IMR-90 (cell line): ENCODE results near the gene OTOL1. TPM values are rescaled to one million over a fixed set of nuclear protein-coding genes. Genes with fewer than 3 reads are reported as not detected.
"Not testable (repeated sequence)": the region's sequence is repeated elsewhere in the genome, so short reads cannot be mapped to it uniquely, and the experiment has no call there.

Experiments used
- ATAC-seq: fragments of 200-7000 bp; cut with Tn5 transposase; 2 replicates; pipeline ENCODE4 v1.9.1; 2020; ENCODE audit warnings: low read depth, mild to moderate bottlenecking, moderate library complexity
- BruUV-seq: library from RNA; stranded (reverse); fragments of 400-500 nt; replicated peaks from 2 replicates; lab custom pipeline; 2021; lab: Mats Ljungman, UMichigan
- CTCF ChIA-PET: fragments of 300-600 bp; formaldehyde crosslinking; extraction: SDS; loops from one replicate; lab custom pipeline; 2021; ENCODE audit warnings: antibody characterized with exemption; lab: Yijun Ruan, JAX
- POLR2A ChIA-PET: fragments of 300-600 bp; sonication (Branson Sonifier 250); formaldehyde crosslinking; loops from one replicate; lab custom pipeline; 2022; ENCODE audit warnings: antibody characterized with exemption; ENCODE audit not compliant: unreplicated experiment; lab: Charles Lee
- DNase-seq: peaks from one replicate; pipeline ENCODE4 v3.0.0; 2013
- H2AFZ ChIP-seq: replicated peaks from 2 replicates; pipeline ENCODE3; 2013; ENCODE audit warnings: low read length, mild to moderate bottlenecking; ENCODE audit not compliant: poor library complexity
- H2AK5ac ChIP-seq: 2 replicates; pipeline ENCODE4 v1.6.1; 2013; ENCODE audit warnings: low read depth, low read length, inconsistent platforms
- H2AK9ac ChIP-seq: replicated peaks from 2 replicates; pipeline ENCODE3; 2013; ENCODE audit warnings: mild to moderate bottlenecking, low read depth, low read length, moderate library complexity; ENCODE audit not compliant: poor library complexity
- H2BK120ac ChIP-seq: 2 replicates; pipeline ENCODE4 v1.6.1; 2013; ENCODE audit warnings: low read depth, low read length, inconsistent platforms
- H2BK15ac ChIP-seq: 3 replicates; pipeline ENCODE4 v1.6.1; 2013; ENCODE audit warnings: low read depth, low read length, inconsistent platforms
- H2BK20ac ChIP-seq: 2 replicates; pipeline ENCODE4 v1.6.1; 2013; ENCODE audit warnings: low read depth, mild to moderate bottlenecking, inconsistent platforms, low read length, moderate library complexity
- H2BK5ac ChIP-seq: 2 replicates; pipeline ENCODE4 v1.6.1; 2013; ENCODE audit warnings: mild to moderate bottlenecking, low read depth, low read length, inconsistent platforms; ENCODE audit not compliant: poor library complexity, severe bottlenecking
- H3K14ac ChIP-seq: replicated peaks from 2 replicates; pipeline ENCODE4 v1.6.1; 2013; ENCODE audit warnings: low read depth, low read length, inconsistent platforms
- H3K18ac ChIP-seq: 2 replicates; pipeline ENCODE4 v1.6.1; 2013; ENCODE audit warnings: low read depth, low read length, control low read depth
- H3K23ac ChIP-seq: 2 replicates; pipeline ENCODE4 v1.6.1; 2013; ENCODE audit warnings: low read depth, low read length, inconsistent platforms
- H3K27ac ChIP-seq: 2 replicates; pipeline ENCODE4 v1.5.1; 2013; ENCODE audit warnings: mild to moderate bottlenecking, control low read depth, low read length; ENCODE audit not compliant: insufficient read depth
- H3K27me3 ChIP-seq: 2 replicates; pipeline ENCODE4 v1.6.1; 2013; ENCODE audit warnings: low read length; ENCODE audit not compliant: control insufficient read depth, insufficient read depth
- H3K36me3 ChIP-seq: 2 replicates; pipeline ENCODE4 v1.6.1; 2013; ENCODE audit warnings: low read length, mixed read lengths; ENCODE audit not compliant: control insufficient read depth, insufficient read depth
- H3K4ac ChIP-seq: 2 replicates; pipeline ENCODE4 v1.6.1; 2013; ENCODE audit warnings: low read depth, low read length, inconsistent platforms
- H3K4me1 ChIP-seq: 2 replicates; pipeline ENCODE4 v1.6.1; 2013; ENCODE audit warnings: low read length, mixed read lengths; ENCODE audit not compliant: control insufficient read depth, insufficient read depth
- H3K4me2 ChIP-seq: 2 replicates; pipeline ENCODE4 v1.6.1; 2013; ENCODE audit warnings: low read depth, mild to moderate bottlenecking, control low read depth, low read length, moderate library complexity
- H3K4me3 ChIP-seq: 2 replicates; pipeline ENCODE4 v1.5.1; 2013; ENCODE audit warnings: low read depth, mild to moderate bottlenecking, control low read depth, low read length, moderate library complexity; ENCODE audit not compliant: insufficient read depth
- H3K56ac ChIP-seq: 2 replicates; pipeline ENCODE4 v1.6.1; 2013; ENCODE audit warnings: low read length, inconsistent platforms; ENCODE audit not compliant: insufficient read depth; ENCODE audit errors: extremely low read depth
- H3K79me1 ChIP-seq, 2 experiments: 2 replicates each; pipeline ENCODE4 v1.6.1; 2013; ENCODE audit warnings: low read length in 2 of 2, inconsistent platforms in 1 of 2, low read depth in 1 of 2
- H3K9ac ChIP-seq: 2 replicates; pipeline ENCODE4 v1.6.1; 2013; ENCODE audit warnings: low read depth, low read length, control low read depth
- H3K9me1 ChIP-seq: 2 replicates; pipeline ENCODE4 v1.6.1; 2013; ENCODE audit warnings: low read length, inconsistent platforms; ENCODE audit not compliant: insufficient read depth
- H3K9me3 ChIP-seq: 2 replicates; pipeline ENCODE4 v1.6.1; 2013; ENCODE audit warnings: low read length; ENCODE audit not compliant: control insufficient read depth, insufficient read depth
- H4K20me1 ChIP-seq: 2 replicates; pipeline ENCODE4 v1.6.1; 2013; ENCODE audit warnings: low read length, inconsistent platforms; ENCODE audit not compliant: insufficient read depth
- H4K5ac ChIP-seq: 2 replicates; pipeline ENCODE4 v1.6.1; 2013; ENCODE audit warnings: mild to moderate bottlenecking, low read depth, low read length, control low read depth
- H4K8ac ChIP-seq, 2 experiments: 2 replicates each; pipeline ENCODE4 v1.6.1; 2013; ENCODE audit warnings: low read depth in 2 of 2, low read length in 2 of 2, control low read depth in 1 of 2, inconsistent platforms in 1 of 2
- H4K91ac ChIP-seq: 2 replicates; pipeline ENCODE4 v1.6.1; 2013; ENCODE audit warnings: low read depth, low read length, inconsistent platforms; ENCODE audit not compliant: insufficient read depth
- FOS ChIP-seq: fragments of 150-350 bp; IDR thresholded peaks from 2 replicates; pipeline ENCODE4 v1.6.1; 2016; ENCODE audit warnings: low read depth, low read length
- WGBS, 2 experiments: methylation state at CpG; one replicate each; pipeline versions ENCODE4 v1.1.5 to v1.1.7; 2013; ENCODE audit warnings: missing lambda C conversion rate in 2 of 2; ENCODE audit not compliant: insufficient read length in 1 of 2; ENCODE audit errors: extremely low coverage in 2 of 2; 5-methylcytosine and 5-hydroxymethylcytosine counted together
- dilution Hi-C: fragments of 300-500 bp; cut with HindIII; formaldehyde crosslinking; loops from one replicate; pipeline ENCODE4 v1.14.3; 2018; ENCODE audit warnings: low sequenced_read_pairs; ENCODE audit not compliant: unreplicated experiment
- in situ Hi-C: fragments of 300-500 bp; cut with MboI; formaldehyde crosslinking; loops from 3 replicates; pipeline ENCODE4 v1.14.3; 2019; ENCODE audit warnings: low sequenced_read_pairs, inconsistent platforms, mixed read lengths
- intact Hi-C: fragments of 100-400 bp; cut with micrococcal nuclease; formaldehyde crosslinking; loops from 2 replicates; pipeline ENCODE4 v1.10.0; 2022
- polyA plus RNA-seq, 3 experiments: library from polyadenylated mRNA; depleted of rRNA; stranded (reverse); fragments of >200 nt; gene quantifications; 2 replicates each; pipeline ENCODE4 v1.2.3, GENCODE V29; 2012; ENCODE audit warnings: low replicate concordance in 1 of 3
- total RNA-seq: library from RNA; depleted of rRNA; stranded (reverse); fragments of >200 nt; gene quantifications from 2 replicates; pipeline ENCODE4 v1.2.3, GENCODE V29; 2012

OTOL1 gene
- total and polyA plus RNA-seq, 2 of the 4 experiments (the other 2 are of a cell fraction): not detected

GRCh38 chr3:161484226-161484625 lies 12.4 kb upstream of the OTOL1 start:
- Histone ChIP-seq H3K27me3 (no peaks in the 10 kb centered on the region), H4K91ac (no peak overlapping the region), H3K14ac (no peak overlapping the region), H2AFZ (no peak overlapping the region), H2AK9ac (no peak overlapping the region), H2BK15ac (no peak overlapping the region), H3K23ac (no peak overlapping the region), H2BK5ac (no peak overlapping the region), H3K36me3 (no peaks in the 10 kb centered on the region), H3K4ac (no peak overlapping the region), H3K4me2 (no peak overlapping the region), H3K56ac (no peak overlapping the region), H4K20me1 (no peaks in the 10 kb centered on the region), H2BK20ac (no peak overlapping the region), H3K79me1 (no peaks in the 10 kb centered on the region), H4K5ac (no peak overlapping the region), H3K9ac (no peak overlapping the region), H3K4me1 (no peaks in the 10 kb centered on the region), H2AK5ac (no peak overlapping the region), H4K8ac (no peak overlapping the region), H3K4me3 (no peak overlapping the region), H2BK120ac (no peak overlapping the region), H3K27ac (no peak overlapping the region), H3K9me1 (no peaks in the 10 kb centered on the region), H3K9me3 (no peaks in the 10 kb centered on the region; the same call in 1 of the 2 replicates), H3K18ac (no peak overlapping the region)
- no TSS peak for BruUV-seq
- DNase-seq (no peak), ATAC-seq (no peak)
- CTCF ChIA-PET: no interaction called here
- dilution Hi-C loops: no loop called here
- WGBS, 2 experiments: no CpG with 5 or more reads among the region's 1 CpG
- in situ Hi-C loops: no loop called here
- intact Hi-C loops: no loop called here
- TF ChIP-seq FOS: no peak
- POLR2A ChIA-PET: no interaction called here

GRCh38 chr3:161488284-161488683 lies 8.3 kb upstream of the OTOL1 start:
- POLR2A ChIA-PET: not testable (repeated sequence)

More at GRCh38 chr3:161488284-161488683, 8.3 kb upstream of the OTOL1 start:
- H3K4me2 ChIP-seq, H2AFZ ChIP-seq, H2BK120ac ChIP-seq, H3K23ac ChIP-seq, BruUV-seq, H3K9ac ChIP-seq, H3K4me1 ChIP-seq, in situ Hi-C loops, H3K56ac ChIP-seq, H4K8ac ChIP-seq, H4K91ac ChIP-seq, H3K18ac ChIP-seq, H3K9me1 ChIP-seq, H3K4me3 ChIP-seq, H2BK20ac ChIP-seq, H3K79me1 ChIP-seq, H2AK9ac ChIP-seq, H2BK5ac ChIP-seq, H3K9me3 ChIP-seq, H3K27ac ChIP-seq, H2AK5ac ChIP-seq, H3K36me3 ChIP-seq, H2BK15ac ChIP-seq, H4K20me1 ChIP-seq, H3K14ac ChIP-seq, H3K27me3 ChIP-seq, DNase-seq, H4K5ac ChIP-seq, dilution Hi-C loops, H3K4ac ChIP-seq, intact Hi-C loops, ATAC-seq: not testable (repeated sequence)
- CTCF ChIA-PET: interaction anchor here (0.6 kb wide), 1 partner anchor 90 kb away, joined by 3 read pairs; no protein-coding TSS in a partner anchor
- no CpG with 5 or more reads among the region's 1 CpG for whole genome bisulfite sequencing, 2 experiments
